ENCODE data around the gene SPACDR.

Gene SPACDR

GRCh38 chr7:100434297-100435144 lies 29.5 kb downstream of the SPACDR start:
- DNase-seq = no peak

DNA sequence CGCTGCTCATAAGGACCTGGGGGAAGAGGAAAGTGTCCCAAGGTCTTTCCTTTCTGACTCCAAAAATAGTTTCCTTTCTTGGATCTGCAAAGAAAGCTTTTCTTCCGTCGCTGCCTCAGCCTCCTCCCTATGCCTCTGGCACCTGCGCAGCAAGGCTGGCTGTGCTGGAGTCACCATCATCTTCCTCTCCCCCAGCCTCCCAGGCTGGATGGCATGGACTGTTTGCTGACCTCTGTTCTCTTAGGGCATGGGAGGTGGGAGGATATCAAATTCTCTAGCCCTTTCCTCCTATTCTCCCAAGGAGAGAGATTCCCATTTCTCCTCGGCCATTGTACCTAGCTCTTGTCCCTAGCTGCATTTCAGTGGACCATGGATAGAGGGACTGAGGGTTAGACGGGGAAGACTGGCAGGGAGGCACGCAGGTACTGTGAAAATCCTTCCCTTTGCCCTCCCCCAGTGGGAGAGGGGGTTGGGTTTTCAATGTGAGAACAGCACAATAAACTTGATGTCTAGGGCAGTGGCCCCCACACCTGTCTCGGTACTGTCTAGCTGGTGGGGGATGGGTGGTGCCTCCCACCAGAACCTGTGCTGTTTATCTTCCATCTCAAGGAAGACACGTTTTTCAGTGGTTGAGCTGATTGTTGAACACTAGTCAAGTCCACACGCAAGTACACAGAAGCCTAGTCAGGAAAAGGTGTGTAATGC lies 30.3 kb downstream of the SPACDR start:
- DNase-seq = no peak

DNA sequence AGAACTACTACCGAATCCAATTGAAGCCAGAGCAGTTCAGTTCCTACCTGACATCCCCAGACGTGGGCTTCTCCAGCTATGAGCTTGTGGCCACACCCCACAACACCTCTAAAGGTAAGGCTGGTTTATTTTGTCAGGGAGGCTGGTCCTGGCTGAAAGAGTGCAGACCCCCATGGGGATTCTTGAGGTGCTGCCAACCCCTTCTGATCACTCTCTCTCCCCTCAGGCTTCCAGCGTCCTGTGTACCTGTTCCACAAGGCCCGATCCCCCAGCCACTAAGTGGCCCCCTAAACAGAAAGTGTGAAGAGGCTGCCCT lies 30.8 kb downstream of the SPACDR start:
- no peak for DNase-seq

DNA sequence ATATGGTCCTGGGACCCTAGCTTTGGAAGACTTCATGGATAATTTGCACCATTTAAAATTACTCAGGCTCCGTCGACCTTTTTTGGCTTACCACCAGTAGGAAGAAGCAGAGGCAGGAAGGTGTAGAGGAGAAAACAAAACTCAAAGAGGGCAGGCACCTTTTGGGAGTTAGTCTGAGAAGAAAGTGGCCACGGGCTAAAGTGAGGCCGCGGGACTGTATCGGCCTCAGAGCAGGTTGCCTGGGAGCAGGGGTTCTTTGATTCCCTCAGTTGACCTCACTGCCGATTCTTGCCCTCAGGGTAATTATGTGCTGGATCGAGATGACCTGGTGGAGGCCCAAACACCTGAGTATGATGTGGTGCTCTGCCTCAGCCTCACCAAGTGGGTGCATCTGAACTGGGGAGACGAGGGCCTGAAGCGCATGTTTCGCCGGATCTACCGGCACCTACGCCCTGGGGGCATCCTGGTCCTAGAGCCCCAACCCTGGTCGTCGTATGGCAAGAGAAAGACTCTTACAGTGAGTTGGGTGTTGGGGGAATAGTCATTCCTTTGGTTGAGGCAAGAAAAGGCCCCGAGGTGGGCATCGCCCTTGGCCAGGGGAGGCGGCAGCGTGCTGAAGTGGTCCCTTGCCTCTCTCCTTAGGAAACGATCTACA lies 31.3 kb downstream of the SPACDR start:
- no peak for DNase-seq

DNA sequence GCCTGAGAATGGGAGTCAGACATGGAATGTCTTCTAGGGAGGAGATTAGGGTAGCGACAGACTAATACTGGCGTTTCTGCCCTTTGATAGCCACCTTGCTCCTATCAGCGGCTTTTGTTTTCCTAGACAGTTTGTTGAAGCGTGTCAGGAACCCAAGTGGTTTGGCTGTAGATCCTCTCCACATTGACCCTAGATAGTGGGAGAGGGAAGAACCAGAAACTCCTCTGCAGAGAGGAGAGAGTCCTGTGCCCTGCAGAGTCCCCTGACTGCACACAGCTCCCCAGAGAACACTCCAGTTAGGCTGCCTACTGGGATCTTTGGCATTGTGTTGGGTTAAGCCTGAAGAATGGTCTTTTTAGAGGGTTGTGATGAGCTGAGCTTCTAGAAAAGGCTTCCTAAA lies 32.0 kb downstream of the SPACDR start:
- no peak for DNase-seq

DNA sequence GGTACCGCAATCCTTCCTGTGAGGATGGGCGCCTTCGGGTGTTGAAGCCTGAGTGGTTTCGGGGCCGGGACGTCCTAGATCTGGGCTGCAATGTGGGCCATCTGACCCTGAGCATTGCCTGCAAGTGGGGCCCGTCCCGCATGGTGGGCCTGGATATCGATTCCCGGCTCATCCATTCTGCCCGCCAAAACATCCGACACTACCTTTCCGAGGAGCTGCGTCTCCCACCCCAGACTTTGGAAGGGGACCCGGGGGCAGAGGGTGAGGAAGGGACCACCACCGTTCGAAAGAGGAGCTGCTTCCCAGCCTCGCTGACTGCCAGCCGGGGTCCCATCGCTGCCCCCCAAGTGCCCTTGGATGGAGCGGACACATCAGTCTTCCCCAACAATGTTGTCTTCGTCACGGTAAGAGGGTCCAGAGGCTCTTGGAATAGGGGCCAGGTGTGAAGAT lies 32.7 kb downstream of the SPACDR start:
- no peak for DNase-seq

DNA sequence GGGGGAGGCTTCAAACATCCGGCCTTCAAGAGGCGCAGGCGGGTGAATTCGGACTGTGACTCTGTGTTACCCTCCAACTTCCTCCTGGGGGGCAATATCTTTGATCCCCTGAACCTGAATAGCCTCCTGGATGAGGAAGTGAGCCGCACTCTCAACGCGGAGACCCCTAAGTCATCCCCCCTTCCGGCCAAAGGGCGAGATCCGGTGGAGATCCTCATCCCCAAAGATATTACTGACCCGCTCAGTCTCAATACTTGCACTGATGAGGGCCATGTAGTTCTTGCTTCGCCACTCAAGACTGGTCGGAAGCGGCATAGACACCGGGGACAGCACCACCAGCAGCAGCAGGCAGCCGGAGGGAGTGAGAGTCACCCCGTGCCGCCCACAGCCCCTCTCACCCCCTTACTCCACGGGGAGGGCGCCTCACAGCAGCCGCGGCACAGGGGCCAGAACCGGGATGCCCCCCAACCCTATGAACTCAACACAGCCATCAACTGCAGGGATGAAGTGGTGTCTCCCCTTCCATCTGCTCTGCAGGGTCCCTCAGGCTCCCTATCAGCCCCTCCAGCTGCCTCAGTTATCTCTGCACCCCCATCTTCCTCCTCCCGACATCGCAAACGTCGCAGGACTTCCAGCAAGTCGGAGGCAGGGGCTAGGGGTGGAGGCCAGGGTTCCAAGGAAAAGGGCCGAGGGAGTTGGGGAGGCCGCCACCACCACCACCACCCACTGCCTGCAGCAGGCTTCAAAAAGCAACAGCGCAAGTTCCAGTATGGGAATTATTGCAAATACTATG lies 33.4 kb downstream of the SPACDR start:
- peak; percentile 21 to 45 (median 31) for DNase-seq

DNA sequence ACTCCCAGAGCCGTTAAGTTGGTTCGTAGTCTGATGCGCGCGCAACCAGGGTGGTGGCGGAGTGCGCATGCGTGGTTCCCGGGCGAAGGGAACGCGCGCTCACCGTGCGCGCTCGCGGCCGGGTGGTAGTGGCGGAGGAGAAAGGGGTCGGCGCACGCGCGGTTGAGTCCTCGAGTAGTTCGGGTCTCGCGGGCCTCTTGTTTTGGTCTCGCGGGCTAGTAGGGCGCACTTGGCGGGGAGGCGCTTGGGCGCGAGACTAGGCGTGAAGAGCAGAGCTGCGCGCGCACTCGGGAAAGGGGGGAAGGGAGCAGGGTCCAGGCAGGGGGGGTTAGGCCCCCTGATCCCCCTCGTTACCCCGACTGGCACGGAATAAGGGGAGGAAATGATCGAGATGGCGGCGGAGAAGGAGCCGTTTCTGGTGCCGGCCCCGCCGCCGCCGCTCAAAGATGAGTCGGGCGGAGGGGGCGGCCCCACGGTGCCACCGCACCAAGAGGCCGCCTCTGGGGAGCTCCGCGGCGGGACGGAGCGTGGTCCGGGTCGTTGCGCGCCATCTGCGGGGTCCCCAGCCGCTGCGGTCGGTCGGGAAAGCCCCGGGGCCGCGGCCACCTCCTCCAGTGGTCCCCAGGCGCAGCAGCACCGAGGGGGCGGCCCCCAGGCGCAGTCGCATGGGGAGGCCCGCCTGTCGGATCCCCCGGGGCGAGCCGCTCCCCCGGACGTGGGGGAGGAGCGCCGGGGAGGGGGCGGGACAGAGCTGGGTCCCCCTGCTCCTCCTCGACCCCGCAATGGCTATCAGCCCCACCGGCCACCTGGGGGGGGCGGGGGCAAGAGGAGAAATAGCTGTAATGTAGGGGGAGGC lies 34.2 kb downstream of the SPACDR start, which contains the start of gene MEPCE:
MEPCE (plus strand) TSS at position 195 of the 856 bp plus-strand sequence; CDS start at position 383, 188 bp downstream.
- peak; percentile 97 to 98 (median 98) for DNase-seq

- peak; percentile 100 for DNase-seq
These were observed 35.0 kb downstream of the SPACDR start for GRCh38 chr7:100428967-100429636.

- DNase-seq = peak; percentile 97 to 99 (median 98)
These were observed 35.7 kb downstream of the SPACDR start, which contains the start of gene ZCWPW1 for GRCh38 chr7:100428199-100428966. ZCWPW1 (minus strand) TSS chr7:100428703; CDS start chr7:100420649, 8,054 bp downstream.

DNA sequence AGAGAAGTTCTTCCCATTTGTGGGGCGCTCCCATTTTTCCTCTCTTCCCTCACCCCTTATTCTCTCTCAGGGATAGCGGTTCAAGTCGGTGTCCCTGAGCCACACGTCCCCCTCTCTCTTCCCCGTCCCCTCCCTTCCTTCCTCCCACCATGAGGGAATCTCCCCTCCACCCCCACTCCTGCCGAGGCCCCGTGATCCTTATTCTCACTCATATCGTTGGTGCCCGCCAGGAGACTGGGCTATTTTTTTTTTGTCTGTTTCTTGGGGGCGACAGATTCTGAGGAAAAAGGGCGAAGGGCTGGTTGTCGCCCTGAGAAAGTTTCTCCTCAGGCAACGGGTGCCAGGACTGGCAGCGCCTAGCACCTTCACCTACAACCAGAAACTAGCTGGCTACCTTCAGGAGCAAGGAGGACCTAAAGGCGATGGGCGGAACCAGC lies 36.3 kb downstream of the SPACDR start:
- no peak for DNase-seq

GRCh38 chr7:100426516-100426915 lies 37.5 kb downstream of the SPACDR start:
- DNase-seq = no peak

GRCh38 chr7:100425347-100425746 lies 38.7 kb downstream of the SPACDR start:
- no peak for DNase-seq

DNA sequence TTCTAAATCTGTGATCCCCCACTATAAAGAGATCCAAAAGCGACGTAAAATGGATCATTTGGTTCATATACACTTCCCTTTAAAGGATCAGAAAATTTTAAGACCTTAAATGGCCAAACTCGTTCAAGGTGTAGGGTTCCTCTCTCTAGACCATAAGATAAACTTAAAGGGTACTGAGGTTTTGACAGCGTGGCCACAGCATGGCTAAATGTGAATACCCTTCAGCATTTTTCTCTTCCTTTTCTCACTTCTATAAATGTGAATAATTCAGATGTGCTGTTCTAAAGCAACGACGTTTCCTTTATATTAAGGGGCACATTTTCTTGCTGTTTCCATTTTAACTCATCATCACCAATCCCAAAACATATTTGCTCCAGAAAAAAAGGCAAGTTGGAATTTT lies 40.7 kb downstream of the SPACDR start:
- no peak for DNase-seq

GRCh38 chr7:100419660-100420226 lies 44.3 kb downstream of the SPACDR start:
- no peak for DNase-seq

GRCh38 chr7:100418930-100419659 lies 45.0 kb downstream of the SPACDR start:
- DNase-seq = no peak

- DNase-seq = no peak
These were observed 48.6 kb downstream of the SPACDR start for GRCh38 chr7:100415448-100415847.

DNA sequence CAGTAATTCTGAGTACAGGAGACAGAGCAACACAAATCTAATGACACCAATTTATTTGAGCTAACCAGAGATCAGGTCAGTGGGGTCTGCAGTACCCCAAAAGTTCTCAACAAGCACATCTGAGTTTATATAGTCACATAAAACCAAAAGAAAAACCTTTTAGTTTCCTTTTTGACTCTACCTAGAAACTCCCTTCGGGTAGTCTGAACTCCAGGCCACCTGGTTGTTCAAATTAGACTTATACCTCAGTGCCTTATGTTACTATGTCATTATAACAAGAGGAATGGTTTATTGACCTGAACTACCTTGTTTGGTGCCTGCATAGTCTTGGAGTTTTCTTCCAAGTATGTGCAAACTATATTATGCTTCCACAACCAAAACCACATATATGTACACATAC lies 50.2 kb downstream of the SPACDR start:
- DNase-seq = no peak

- DNase-seq = peak in 2 of 4 experiments; percentile 27 to 36
These were observed 50.7 kb downstream of the SPACDR start for GRCh38 chr7:100413346-100413745.
